A549 (cell line): ENCODE results near the gene CD79B.

Experiments used
- CHD4 ChIP-seq: fragments of 200-600 bp; sonication (generic); IDR thresholded peaks from 2 replicates; pipeline ENCODE4 v1.6.1; 2016; ENCODE audit warnings: antibody characterized with exemption, mild to moderate bottlenecking, borderline replicate concordance
- EP300 ChIP-seq, 2 experiments: fragments of >200 bp; sonication (Bioruptor Twin); formaldehyde crosslinking; IDR thresholded peaks; 2 replicates in 1 of 2; 3 replicates in 1 of 2; pipeline ENCODE4 v1.6.1; 2016 to 2017
- ESRRA ChIP-seq: fragments of 150-350 bp; IDR thresholded peaks from 2 replicates; pipeline ENCODE4 v1.6.1; 2014; ENCODE audit warnings: mild to moderate bottlenecking, low read length, borderline replicate concordance
- FOSL2 ChIP-seq, 2 experiments: fragments of 450-650 bp in 1 of 2; fragments of >200 bp in 1 of 2; sonication (Bioruptor Twin) in 1 of 2; formaldehyde crosslinking; IDR thresholded peaks; 2 replicates each; pipeline versions ENCODE4 v1.5.0 to v1.6.1; 2016 to 2020; ENCODE audit warnings: mild to moderate bottlenecking in 1 of 2, moderate library complexity in 1 of 2
- HOXA7 ChIP-seq: fragments of 250-450 bp; sonication (Bioruptor Pico); IDR thresholded peaks from 2 replicates; pipeline ENCODE4 v1.5.0; 2020; ENCODE audit warnings: mild to moderate bottlenecking, moderate library complexity
- MYC ChIP-seq: IDR thresholded peaks from 2 replicates; pipeline ENCODE4 v1.6.1; 2012; ENCODE audit warnings: mild to moderate bottlenecking, inconsistent platforms, low read length, improper control_type of control experiment, borderline replicate concordance
- POLR2A ChIP-seq: IDR thresholded peaks from 2 replicates; pipeline ENCODE4 v1.6.1; 2012; ENCODE audit warnings: mild to moderate bottlenecking, low read length
- RFX5 ChIP-seq: fragments of 450-650 bp; IDR thresholded peaks from 2 replicates; pipeline ENCODE4 v1.7.1; 2014; ENCODE audit warnings: antibody characterized with exemption, mild to moderate bottlenecking, moderate library complexity
- SREBF2 ChIP-seq: fragments of 450-650 bp; IDR thresholded peaks from 2 replicates; pipeline ENCODE4 v1.6.1; 2014; ENCODE audit warnings: mild to moderate bottlenecking, moderate library complexity
- TP53 ChIP-seq: fragments of 250-450 bp; sonication (Bioruptor Pico); IDR thresholded peaks from 2 replicates; pipeline ENCODE4 v1.5.0; 2021; ENCODE audit warnings: mild to moderate bottlenecking, moderate library complexity
- ZNF302 ChIP-seq: fragments of 250-450 bp; sonication (Bioruptor Pico); IDR thresholded peaks from 2 replicates; pipeline ENCODE4 v1.9.0; 2021; ENCODE audit warnings: inconsistent platforms, mild to moderate bottlenecking, moderate library complexity
- TF ChIP-seq, protein P1 (sequence below): fragments of >200 bp; sonication (Bioruptor Twin); formaldehyde crosslinking; IDR thresholded peaks from 3 replicates; pipeline ENCODE4 v1.5.1; 2016
- TF ChIP-seq, protein P2 (sequence below): IDR thresholded peaks from 2 replicates; pipeline ENCODE4 v1.6.1; 2012

DNA sequence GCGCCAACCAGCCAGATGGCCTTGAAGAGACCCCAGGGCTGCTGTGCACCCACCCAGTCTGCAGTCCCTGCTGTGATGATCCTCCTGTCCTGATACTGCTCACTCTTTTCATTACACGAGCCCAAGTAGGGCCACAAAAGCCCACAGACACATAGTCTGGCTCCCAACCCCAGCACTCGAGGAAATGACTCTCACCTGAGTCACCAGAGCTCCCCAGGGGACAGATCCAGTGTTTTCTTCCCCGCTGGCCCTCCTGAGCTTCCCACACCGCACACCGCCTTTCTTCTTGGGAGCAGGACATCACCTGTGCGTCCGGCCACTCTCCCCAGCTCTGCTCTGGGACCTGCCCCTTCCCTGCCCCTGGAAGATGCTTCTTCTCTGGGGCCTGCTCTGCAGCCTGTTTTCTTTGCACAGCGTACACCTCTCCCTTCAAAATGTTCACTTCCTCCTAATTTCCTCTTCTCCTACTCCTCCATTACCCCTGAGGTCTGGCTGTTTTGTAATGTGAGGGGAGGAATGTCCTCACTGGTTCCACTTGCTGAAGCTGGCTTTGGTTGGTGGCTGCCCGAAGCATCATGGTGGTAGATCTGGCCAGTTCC, 42.6 kb upstream of the CD79B start:
- TF ChIP-seq, protein P1, sequence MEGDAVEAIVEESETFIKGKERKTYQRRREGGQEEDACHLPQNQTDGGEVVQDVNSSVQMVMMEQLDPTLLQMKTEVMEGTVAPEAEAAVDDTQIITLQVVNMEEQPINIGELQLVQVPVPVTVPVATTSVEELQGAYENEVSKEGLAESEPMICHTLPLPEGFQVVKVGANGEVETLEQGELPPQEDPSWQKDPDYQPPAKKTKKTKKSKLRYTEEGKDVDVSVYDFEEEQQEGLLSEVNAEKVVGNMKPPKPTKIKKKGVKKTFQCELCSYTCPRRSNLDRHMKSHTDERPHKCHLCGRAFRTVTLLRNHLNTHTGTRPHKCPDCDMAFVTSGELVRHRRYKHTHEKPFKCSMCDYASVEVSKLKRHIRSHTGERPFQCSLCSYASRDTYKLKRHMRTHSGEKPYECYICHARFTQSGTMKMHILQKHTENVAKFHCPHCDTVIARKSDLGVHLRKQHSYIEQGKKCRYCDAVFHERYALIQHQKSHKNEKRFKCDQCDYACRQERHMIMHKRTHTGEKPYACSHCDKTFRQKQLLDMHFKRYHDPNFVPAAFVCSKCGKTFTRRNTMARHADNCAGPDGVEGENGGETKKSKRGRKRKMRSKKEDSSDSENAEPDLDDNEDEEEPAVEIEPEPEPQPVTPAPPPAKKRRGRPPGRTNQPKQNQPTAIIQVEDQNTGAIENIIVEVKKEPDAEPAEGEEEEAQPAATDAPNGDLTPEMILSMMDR: no peak
- TF ChIP-seq ZNF302 (CRISPR knock-in tag): no peak
- no peak for TF ChIP-seq ESRRA
- no peak for TF ChIP-seq MYC
- no peak for TF ChIP-seq FOSL2 (IDR thresholded peaks at IDR 0.05)
- TF ChIP-seq FOSL2 (CRISPR knock-in tag; IDR thresholded peaks at IDR 0.05): peak; percentile 45
- TF ChIP-seq, protein P2, sequence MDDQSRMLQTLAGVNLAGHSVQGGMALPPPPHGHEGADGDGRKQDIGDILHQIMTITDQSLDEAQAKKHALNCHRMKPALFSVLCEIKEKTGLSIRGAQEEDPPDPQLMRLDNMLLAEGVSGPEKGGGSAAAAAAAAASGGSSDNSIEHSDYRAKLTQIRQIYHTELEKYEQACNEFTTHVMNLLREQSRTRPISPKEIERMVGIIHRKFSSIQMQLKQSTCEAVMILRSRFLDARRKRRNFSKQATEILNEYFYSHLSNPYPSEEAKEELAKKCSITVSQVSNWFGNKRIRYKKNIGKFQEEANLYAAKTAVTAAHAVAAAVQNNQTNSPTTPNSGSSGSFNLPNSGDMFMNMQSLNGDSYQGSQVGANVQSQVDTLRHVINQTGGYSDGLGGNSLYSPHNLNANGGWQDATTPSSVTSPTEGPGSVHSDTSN: no peak
- no peak for TF ChIP-seq SREBF2
- TF ChIP-seq EP300 (IDR thresholded peaks at IDR 0.05): no peak
- TF ChIP-seq POLR2A: no peak
- no peak for TF ChIP-seq TP53 (CRISPR knock-in tag)
- TF ChIP-seq CHD4: no peak
- no peak for TF ChIP-seq RFX5
- TF ChIP-seq HOXA7: no peak
